BE2C (cell line): ENCODE measurements around the gene NEAT1.

Source experiments
- DNase-seq: peaks from one replicate; pipeline ENCODE4 v3.0.0-alpha.2; 2020
- H3K27me3 ChIP-seq: fragments of 250-450 bp; sonication (Bioruptor Pico); 2 replicates; pipeline ENCODE4 v1.5.1; 2020; ENCODE audit warnings: mild to moderate bottlenecking
- H3K36me3 ChIP-seq: fragments of 250-450 bp; sonication (Bioruptor Pico); 2 replicates; pipeline ENCODE4 v1.5.1; 2020; ENCODE audit warnings: mild to moderate bottlenecking
- H3K4me1 ChIP-seq: fragments of 250-450 bp; sonication (Bioruptor Pico); 2 replicates; pipeline ENCODE4 v1.5.1; 2020
- H3K4me3 ChIP-seq: 2 replicates; pipeline ENCODE4 v1.5.1; 2011; ENCODE audit warnings: low read depth, low read length
- H3K9me3 ChIP-seq: fragments of 250-450 bp; sonication (Bioruptor Pico); 2 replicates; pipeline ENCODE4 v1.5.1; 2020
- TF ChIP-seq, protein P1 (sequence below): IDR thresholded peaks from 2 replicates; pipeline ENCODE4 v1.5.1; 2012; ENCODE audit warnings: mild to moderate bottlenecking, low read depth, low read length

The NEAT1 gene

GRCh38 chr11:65415499-65416340, 6.9 kb upstream of the NEAT1 start:
- Histone ChIP-seq H3K36me3 (no peaks in the 10 kb centered on the region), H3K9me3 (no peaks in the 10 kb centered on the region), H3K4me3 (peak overlapping the region; percentile 33), H3K27me3 (no peaks in the 10 kb centered on the region), H3K4me1 (peaks cover 18% of the 10 kb centered on the region)
- no peak for DNase-seq
- TF ChIP-seq, protein P1, sequence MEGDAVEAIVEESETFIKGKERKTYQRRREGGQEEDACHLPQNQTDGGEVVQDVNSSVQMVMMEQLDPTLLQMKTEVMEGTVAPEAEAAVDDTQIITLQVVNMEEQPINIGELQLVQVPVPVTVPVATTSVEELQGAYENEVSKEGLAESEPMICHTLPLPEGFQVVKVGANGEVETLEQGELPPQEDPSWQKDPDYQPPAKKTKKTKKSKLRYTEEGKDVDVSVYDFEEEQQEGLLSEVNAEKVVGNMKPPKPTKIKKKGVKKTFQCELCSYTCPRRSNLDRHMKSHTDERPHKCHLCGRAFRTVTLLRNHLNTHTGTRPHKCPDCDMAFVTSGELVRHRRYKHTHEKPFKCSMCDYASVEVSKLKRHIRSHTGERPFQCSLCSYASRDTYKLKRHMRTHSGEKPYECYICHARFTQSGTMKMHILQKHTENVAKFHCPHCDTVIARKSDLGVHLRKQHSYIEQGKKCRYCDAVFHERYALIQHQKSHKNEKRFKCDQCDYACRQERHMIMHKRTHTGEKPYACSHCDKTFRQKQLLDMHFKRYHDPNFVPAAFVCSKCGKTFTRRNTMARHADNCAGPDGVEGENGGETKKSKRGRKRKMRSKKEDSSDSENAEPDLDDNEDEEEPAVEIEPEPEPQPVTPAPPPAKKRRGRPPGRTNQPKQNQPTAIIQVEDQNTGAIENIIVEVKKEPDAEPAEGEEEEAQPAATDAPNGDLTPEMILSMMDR, result no peak

- Histone ChIP-seq H3K9me3 (no peaks in the 10 kb centered on the region), H3K4me3 (peak overlapping the region; percentile 33), H3K27me3 (no peaks in the 10 kb centered on the region), H3K4me1 (peaks cover 22% of the 10 kb centered on the region), H3K36me3 (no peaks in the 10 kb centered on the region)
- TF ChIP-seq, protein P1, result peak; percentile 74
- DNase-seq, result peak; percentile 84
Measured at GRCh38 chr11:65416341-65416824, 6.2 kb upstream of the NEAT1 start.

DNA sequence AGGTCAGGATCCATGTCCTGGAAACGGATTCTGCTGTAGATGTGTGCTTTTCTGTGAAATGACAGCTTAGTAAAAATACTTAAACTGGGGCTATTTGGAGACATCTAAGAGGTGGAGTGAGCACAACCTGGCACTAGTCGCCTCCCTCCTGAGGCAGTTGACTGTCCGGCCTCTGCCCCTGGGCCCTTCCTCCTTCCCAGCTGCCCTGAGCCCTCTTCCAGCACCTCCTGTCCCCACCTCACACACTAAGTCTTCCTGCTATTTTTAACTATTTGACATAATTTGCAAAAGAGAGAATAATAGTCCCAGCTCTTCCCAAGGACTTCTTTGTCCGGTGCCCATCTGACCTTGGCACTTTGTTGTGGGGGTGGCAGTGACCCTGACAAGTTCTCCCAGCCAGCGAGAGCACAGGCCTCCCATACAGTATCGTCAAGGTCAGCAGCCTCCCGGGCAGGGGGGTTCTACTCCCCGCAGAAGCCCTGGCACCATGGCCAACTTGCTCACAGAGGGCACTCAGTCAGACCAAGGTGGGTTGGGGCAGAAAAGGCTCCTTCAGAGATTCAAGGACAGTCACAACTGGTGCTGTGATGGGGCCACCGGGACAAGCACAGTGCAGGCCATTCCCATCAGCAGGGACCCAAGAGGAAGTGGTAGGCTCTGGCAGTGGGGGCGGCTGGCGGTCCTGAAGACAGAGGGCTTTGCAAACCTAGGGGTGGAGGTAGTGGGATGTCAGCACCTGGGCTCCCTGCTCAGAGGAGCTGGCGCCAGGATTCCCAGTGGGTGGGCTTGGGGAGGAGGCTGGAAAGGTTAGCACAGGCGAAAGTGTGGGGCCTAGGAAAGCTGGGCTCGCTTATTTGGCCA, 5.5 kb upstream of the NEAT1 start:
- H3K27me3 ChIP-seq, result no peaks in the 10 kb centered on the region
- H3K4me1 ChIP-seq, result peaks cover 24% of the 10 kb centered on the region
- no peak for DNase-seq
- TF ChIP-seq, protein P1, result no peak
- no peak overlapping the region for H3K4me3 ChIP-seq
- no peaks in the 10 kb centered on the region for H3K9me3 ChIP-seq
- no peaks in the 10 kb centered on the region for H3K36me3 ChIP-seq

DNA sequence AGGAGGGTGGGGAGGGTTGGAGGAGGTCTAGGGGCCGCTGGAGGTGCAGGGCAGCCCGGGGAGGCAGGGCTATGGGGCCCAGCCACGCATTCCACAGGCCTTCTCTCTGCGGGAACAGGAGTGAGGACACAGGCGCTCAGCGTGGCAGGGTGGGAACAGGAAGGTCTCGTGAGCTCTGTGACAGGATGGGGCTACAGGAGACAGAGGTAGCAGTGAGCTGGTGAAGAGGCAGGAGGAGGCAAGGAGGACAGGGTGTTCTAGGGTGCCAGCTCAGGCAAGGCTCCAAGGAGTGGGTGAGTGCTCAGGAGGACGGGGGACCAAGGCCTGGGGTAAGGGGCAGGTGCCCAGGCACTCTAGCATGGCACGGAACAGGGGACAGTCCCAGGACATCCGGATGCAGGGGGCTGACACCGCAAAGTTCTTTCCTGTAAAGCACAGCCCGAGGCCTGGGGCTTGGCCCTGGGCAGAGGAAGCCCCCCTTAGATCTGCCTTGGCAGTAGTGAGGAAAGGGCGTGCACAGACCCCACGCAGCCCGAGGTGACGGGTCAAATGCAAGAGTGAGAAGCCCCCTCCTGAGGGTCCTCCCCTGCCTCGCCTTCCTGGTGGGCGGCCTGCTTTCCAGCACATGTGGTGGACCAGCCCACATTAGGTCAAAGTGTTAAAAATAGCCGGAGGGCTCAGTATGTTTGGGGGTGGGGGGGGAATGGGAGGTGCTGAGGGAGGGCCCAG, 4.7 kb upstream of the NEAT1 start:
- no peaks in the 10 kb centered on the region for H3K9me3 ChIP-seq
- peaks cover 2% of the 10 kb centered on the region for H3K27me3 ChIP-seq
- peaks cover 24% of the 10 kb centered on the region for H3K4me1 ChIP-seq
- H3K4me3 ChIP-seq, result no peak overlapping the region
- H3K36me3 ChIP-seq, result peaks cover 2% of the 10 kb centered on the region
- no peak for DNase-seq
- TF ChIP-seq, protein P1, result no peak

GRCh38 chr11:65418431-65418680, 4.2 kb upstream of the NEAT1 start:
- Histone ChIP-seq H3K27me3 (peaks cover 3% of the 10 kb centered on the region), H3K4me3 (no peak overlapping the region), H3K9me3 (no peaks in the 10 kb centered on the region), H3K4me1 (peaks cover 24% of the 10 kb centered on the region), H3K36me3 (peaks cover 7% of the 10 kb centered on the region)
- TF ChIP-seq, protein P1, result no peak
- DNase-seq, result no peak
